K562 (cell line): Measurements from ENCODE around the gene RCOR3. TPM values are rescaled to one million over a fixed set of nuclear protein-coding genes. Genes with fewer than 3 reads are reported as not detected.

ENCODE experiments used
- JUND ChIP-seq, 2 experiments: IDR thresholded peaks; 2 replicates in 1 of 2; 3 replicates in 1 of 2; pipeline ENCODE4 v1.6.1; 2011; ENCODE audit warnings: borderline replicate concordance in 2 of 2, low read depth in 2 of 2, low read length in 2 of 2, improper control_type of control experiment in 1 of 2, missing biosample characterization in 1 of 2, missing genetic modification characterization in 1 of 2, missing genetic modification reagents in 1 of 2
- LEF1 ChIP-seq: fragments of 450-650 bp; IDR thresholded peaks from 2 replicates; pipeline ENCODE4 v1.6.1; 2016; ENCODE audit warnings: mild to moderate bottlenecking
- MAFG ChIP-seq: fragments of 450-650 bp; conservative IDR thresholded peaks from 2 replicates; pipeline ENCODE4 v1.6.1; 2016; ENCODE audit warnings: missing genetic modification characterization, missing compliant biosample characterization
- MEIS2 ChIP-seq: fragments of 450-650 bp; IDR thresholded peaks from 2 replicates; pipeline ENCODE4 v1.6.1; 2014; ENCODE audit warnings: mild to moderate bottlenecking; ENCODE audit not compliant: partially characterized antibody
- MGA ChIP-seq: fragments of 450-650 bp; IDR thresholded peaks from 2 replicates; pipeline ENCODE4 v1.6.1; 2016; ENCODE audit warnings: mild to moderate bottlenecking, moderate library complexity
- PBX2 ChIP-seq, 2 experiments: IDR thresholded peaks in 1 of 2; conservative IDR thresholded peaks in 1 of 2; 2 replicates each; pipeline ENCODE4 v1.6.1; 2016; ENCODE audit warnings: low read depth in 2 of 2, mild to moderate bottlenecking in 1 of 2, missing compliant biosample characterization in 1 of 2, missing genetic modification characterization in 1 of 2, moderate library complexity in 1 of 2
- TFE3 ChIP-seq: fragments of 450-650 bp; formaldehyde crosslinking; IDR thresholded peaks from 2 replicates; pipeline ENCODE4 v1.4.0; 2020; ENCODE audit warnings: mild to moderate bottlenecking, mixed read lengths
- polyA plus RNA-seq, 8 experiments: library from polyadenylated mRNA; depleted of rRNA in 4 of 8; stranded (reverse) in 5 of 8; unstranded in 3 of 8; fragments of >200 nt; fragmentation: Nextera tagmentation in 2 of 8; fragmentation: Illumina TruSeq in 1 of 8; extraction: Ambion mirVana in 2 of 8; extraction: Trizol in 1 of 8; gene quantifications; 2 replicates each; pipeline versions ENCODE4 v1.2.1 to v1.2.3, GENCODE V29; 2011 to 2014; ENCODE audit warnings: inconsistent platforms in 1 of 8, missing spikeins in 1 of 8
- total RNA-seq, 7 experiments: library from RNA; depleted of rRNA in 6 of 7; stranded (reverse); fragments of >200 nt in 6 of 7; fragmentation: Illumina TruSeq in 2 of 7; extraction: Trizol in 2 of 7; gene quantifications; 2 replicates each; pipeline versions ENCODE4 v1.2.1 to v1.2.3, GENCODE V29; 2011 to 2021; ENCODE audit warnings: low replicate concordance in 1 of 7

Gene RCOR3
- total and polyA plus RNA-seq, 9 of the 15 experiments (the other 6 are each of a cell fraction or from before 2014, with no cell fraction given): 9.7 to 42.7 (median 29.5) TPM

GRCh38 chr1:211344152-211344618 is 85.0 kb downstream of the RCOR3 start (continued):
- TF ChIP-seq MGA (peak; percentile 88), PBX2 (CRISPR knock-in tag; IDR thresholded peaks at IDR 0.05; ENCODE audit: low read depth) (no peak), PBX2 (tag; conservative IDR thresholded peaks at IDR 0.05; ENCODE audit: low read depth) (0 out of 2 replicates have a peak, but pooled peaks have one; percentile 38), MAFG (tag) (peak; percentile 40), JUND (IDR thresholded peaks at IDR 0.05; ENCODE audit: borderline replicate concordance, low read depth, low read length) (peak; percentile 37; the same call in 1 of the 2 replicates), JUND (tag; IDR thresholded peaks at IDR 0.05; ENCODE audit: borderline replicate concordance, low read depth, low read length) (peak; percentile 50; the same call in 1 of the 3 replicates), LEF1 (peak; percentile 81), TFE3 (peak; percentile 5; the same call in 1 of the 2 replicates), MEIS2 (peak; percentile 9)
